Suprapubic skin (tissue), 3 donors: ENCODE data around the gene SLC8B1.

Source experiments
- CTCF ChIP-seq, 2 donors: fragments of 200-600 bp in 1 of 2; fragments of 450-650 bp in 1 of 2; sonication (generic) in 1 of 2; IDR thresholded peaks; one replicate each; pipeline ENCODE4 v1.5.1; 2016 to 2019; ENCODE audit warnings: antibody characterized with exemption in 2 of 2, mild to moderate bottlenecking in 1 of 2, moderate library complexity in 1 of 2
- POLR2A ChIP-seq, 2 donors: fragments of 450-650 bp; IDR thresholded peaks; one replicate each; pipeline ENCODE4 v1.6.1; 2017; ENCODE audit warnings: antibody characterized with exemption in 2 of 2, mild to moderate bottlenecking in 2 of 2, moderate library complexity in 2 of 2

- no peak for TF ChIP-seq POLR2A (IDR thresholded peaks at IDR 0.05)
- no peak for TF ChIP-seq CTCF (IDR thresholded peaks at IDR 0.05)
Measured at GRCh38 chr12:113315358-113315757, 19.6 kb downstream of the SLC8B1 start.
